Thymus (tissue), 11 donors: ENCODE measurements around the gene PODN. TPM values are rescaled to one million over a fixed set of nuclear protein-coding genes. Genes with fewer than 3 reads are reported as not detected.

Experiments used
- DNase-seq, 9 donors: peaks; one replicate each; pipeline ENCODE4 v3.0.0-alpha.2; 2013; ENCODE audit warnings: low spot score in 9 of 9, low read depth in 6 of 9, missing footprints in 1 of 9
- H3K27ac ChIP-seq, 2 donors: one replicate each; pipeline ENCODE4 v1.5.1; 2013; ENCODE audit warnings: control low read depth in 1 of 2, low read depth in 1 of 2, low read length in 1 of 2, mild to moderate bottlenecking in 1 of 2, moderate library complexity in 1 of 2
- H3K27me3 ChIP-seq, 2 donors: one replicate each; pipeline ENCODE4 v1.5.1; 2013; ENCODE audit warnings: low read length in 1 of 2; ENCODE audit not compliant: control insufficient read depth in 2 of 2, insufficient read depth in 1 of 2
- H3K36me3 ChIP-seq, 2 donors: one replicate each; pipeline ENCODE4 v1.5.1; 2013; ENCODE audit warnings: low read length in 1 of 2, mild to moderate bottlenecking in 1 of 2, moderate library complexity in 1 of 2; ENCODE audit not compliant: control insufficient read depth in 2 of 2, insufficient read depth in 2 of 2
- H3K4me1 ChIP-seq, 2 donors: one replicate each; pipeline ENCODE4 v1.5.1; 2013; ENCODE audit warnings: low read length in 2 of 2; ENCODE audit not compliant: control insufficient read depth in 2 of 2, insufficient read depth in 2 of 2
- H3K4me3 ChIP-seq, 2 donors: one replicate each; pipeline ENCODE4 v1.5.1; 2013; ENCODE audit warnings: low read length in 2 of 2, control low read depth in 1 of 2, mild to moderate bottlenecking in 1 of 2
- H3K9me3 ChIP-seq, 2 donors: one replicate each; pipeline ENCODE4 v1.5.1; 2013; ENCODE audit warnings: low read length in 1 of 2, mild to moderate bottlenecking in 1 of 2; ENCODE audit not compliant: control insufficient read depth in 2 of 2, insufficient read depth in 1 of 2
- WGBS: extraction: QIAGEN DNeasy Blood & Tissue Kit; methylation state at CpG from one replicate; pipeline ENCODE4 v1.1.7; 2013; 5-methylcytosine and 5-hydroxymethylcytosine counted together
- polyA plus RNA-seq: library from polyadenylated mRNA; stranded (reverse); fragments of 200-250 nt; gene quantifications from one replicate; pipeline ENCODE4 v1.2.3, GENCODE V29; 2013
- total RNA-seq: library from RNA; stranded (reverse); fragments of 120-200 nt; gene quantifications from one replicate; pipeline ENCODE4 v1.2.4, GENCODE V29; 2013
- donor health status: healthy.

PODN gene
- total and polyA plus RNA-seq, 2 donors = 1.4 to 4.8 TPM

DNA sequence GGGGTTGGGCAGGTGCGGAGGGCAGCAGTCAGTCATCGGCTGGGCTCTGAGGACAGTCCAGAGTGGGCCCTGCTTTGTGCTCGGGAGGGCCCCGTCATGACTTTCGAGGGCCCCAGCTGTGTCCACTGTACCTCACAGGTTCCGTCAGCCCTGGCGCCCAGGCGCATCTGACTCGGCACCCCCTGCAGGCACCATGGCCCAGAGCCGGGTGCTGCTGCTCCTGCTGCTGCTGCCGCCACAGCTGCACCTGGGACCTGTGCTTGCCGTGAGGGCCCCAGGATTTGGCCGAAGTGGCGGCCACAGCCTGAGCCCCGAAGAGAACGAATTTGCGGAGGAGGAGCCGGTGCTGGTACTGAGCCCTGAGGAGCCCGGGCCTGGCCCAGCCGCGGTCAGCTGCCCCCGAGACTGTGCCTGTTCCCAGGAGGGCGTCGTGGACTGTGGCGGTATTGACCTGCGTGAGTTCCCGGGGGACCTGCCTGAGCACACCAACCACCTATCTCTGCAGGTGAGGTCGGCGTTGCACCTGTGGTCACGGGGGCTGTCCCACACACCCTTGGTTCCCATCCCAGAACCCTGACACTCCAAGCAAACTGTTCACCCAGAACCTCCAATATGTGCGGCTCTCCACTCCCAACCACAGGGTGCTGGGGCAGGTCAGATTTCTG, 7.8 kb downstream of the PODN start:
- no peak for DNase-seq
- no peak overlapping the region for H3K27ac ChIP-seq
- H3K27me3 ChIP-seq = peaks cover 0 to under 1% of the 10 kb centered on the region in 2 donors
- no peaks in the 10 kb centered on the region for H3K4me1 ChIP-seq
- 96% methylated on average over 31 of the region's 31 CpGs for WGBS
- H3K36me3 ChIP-seq = no peaks in the 10 kb centered on the region
- no peaks in the 10 kb centered on the region for H3K9me3 ChIP-seq
- H3K4me3 ChIP-seq = no peak overlapping the region

DNA sequence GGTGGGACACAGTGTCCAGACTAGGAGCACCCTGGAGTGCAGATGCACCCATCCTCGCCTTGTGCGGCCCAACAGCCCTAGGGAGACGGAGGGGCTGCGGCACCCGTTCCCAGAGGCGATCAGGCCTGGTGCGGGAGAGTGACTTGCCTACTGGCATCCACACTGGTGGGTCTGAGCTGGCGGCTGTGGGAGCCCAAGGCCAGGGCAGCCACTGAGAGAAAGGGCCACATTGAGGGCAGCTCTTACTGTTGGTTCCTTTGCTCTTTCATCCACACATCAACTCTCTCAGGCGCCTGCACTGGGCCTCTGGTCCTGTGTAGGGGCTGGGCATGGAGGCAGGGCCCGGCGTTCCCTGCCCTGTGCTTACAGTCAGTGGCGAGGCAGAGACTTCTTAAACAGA, 8.6 kb downstream of the PODN start:
- Histone ChIP-seq H3K27me3 (no peaks in the 10 kb centered on the region), H3K9me3 (no peaks in the 10 kb centered on the region), H3K27ac (no peak overlapping the region), H3K4me1 (no peaks in the 10 kb centered on the region), H3K36me3 (no peaks in the 10 kb centered on the region), H3K4me3 (no peak overlapping the region)
- WGBS = 98% methylated on average over 12 of the region's 12 CpGs
- DNase-seq = no peak

DNA sequence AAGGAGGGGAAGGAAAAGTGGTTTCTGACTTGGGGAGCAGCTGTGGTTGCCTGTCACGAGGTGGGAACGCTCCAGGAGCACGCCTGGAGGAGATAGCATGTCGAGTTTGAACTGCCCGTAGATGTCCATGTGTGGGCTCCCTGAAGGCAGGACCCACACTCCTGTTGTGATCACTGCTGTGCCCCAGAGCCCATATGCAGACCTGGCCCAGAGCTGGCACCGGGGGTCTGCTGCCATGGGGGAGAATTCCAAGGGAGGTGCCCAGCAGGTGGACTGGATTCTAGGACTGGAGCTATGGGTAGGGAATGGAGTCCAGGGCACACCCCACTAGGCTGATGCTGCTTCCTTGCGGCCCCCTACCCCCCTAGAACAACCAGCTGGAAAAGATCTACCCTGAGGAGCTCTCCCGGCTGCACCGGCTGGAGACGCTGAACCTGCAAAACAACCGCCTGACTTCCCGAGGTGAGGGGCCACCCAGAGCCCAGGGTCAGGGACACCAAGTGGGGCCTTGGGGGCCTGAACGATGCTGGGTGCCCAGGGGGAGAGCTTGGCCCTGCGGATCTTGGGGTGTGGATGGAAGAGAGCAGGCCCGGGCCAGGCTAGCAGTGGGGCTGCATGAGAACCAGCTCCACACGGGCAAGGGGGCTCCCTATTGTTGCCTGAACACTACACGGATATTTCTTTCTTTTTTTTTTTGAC, 9.3 kb downstream of the PODN start:
- WGBS = 94% methylated on average over 17 of the region's 17 CpGs
- Histone ChIP-seq H3K36me3 (no peaks in the 10 kb centered on the region), H3K9me3 (no peaks in the 10 kb centered on the region), H3K4me3 (no peak overlapping the region), H3K27me3 (no peaks in the 10 kb centered on the region), H3K4me1 (no peaks in the 10 kb centered on the region), H3K27ac (no peak overlapping the region)
- no peak for DNase-seq

DNA sequence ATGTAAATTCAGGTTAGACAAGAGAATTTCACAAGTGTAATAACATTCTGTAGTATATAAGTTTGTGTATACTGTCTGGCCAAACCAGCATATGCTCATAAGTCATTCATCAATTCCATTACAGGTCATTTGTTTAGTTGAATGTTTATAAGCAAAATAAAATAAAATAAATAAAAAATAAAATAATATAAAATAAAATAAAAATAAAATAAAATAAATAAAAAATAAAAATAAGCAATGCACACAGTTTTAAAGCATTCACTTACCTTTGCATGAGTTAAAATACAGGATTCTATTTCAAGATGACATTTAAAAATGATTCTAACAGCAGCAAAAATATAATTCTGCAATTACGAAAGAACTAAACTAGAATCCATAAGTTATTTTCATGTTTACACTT, 9.9 kb downstream of the PODN start:
- Histone ChIP-seq H3K36me3 (no peaks in the 10 kb centered on the region), H3K4me3 (no peak overlapping the region), H3K4me1 (no peaks in the 10 kb centered on the region), H3K27ac (no peak overlapping the region), H3K27me3 (no peaks in the 10 kb centered on the region), H3K9me3 (no peaks in the 10 kb centered on the region)
- no peak for DNase-seq
- 99% methylated on average over 1 of the region's 1 CpG for WGBS

DNA sequence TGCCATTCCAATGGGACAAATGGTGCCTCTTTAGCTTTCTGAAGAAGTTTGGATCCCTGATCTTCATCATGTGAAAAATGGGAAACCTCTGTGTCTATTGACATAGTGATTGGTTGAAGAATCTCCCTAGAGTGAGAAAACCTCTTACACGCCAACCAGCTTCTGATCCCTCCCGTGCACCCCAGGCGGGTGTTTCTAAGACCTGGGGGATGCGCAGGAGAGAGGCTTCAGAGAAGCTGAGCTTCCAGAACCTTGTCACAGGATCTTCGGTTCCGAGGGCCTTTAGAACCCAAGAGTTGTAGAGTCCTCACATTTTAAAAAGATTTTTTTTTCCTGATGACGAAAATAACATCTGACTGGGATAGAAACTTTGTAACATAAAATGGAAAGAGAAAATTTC, 11.3 kb downstream of the PODN start:
- Histone ChIP-seq H3K27me3 (no peaks in the 10 kb centered on the region), H3K36me3 (no peaks in the 10 kb centered on the region), H3K27ac (no peak overlapping the region), H3K4me1 (no peaks in the 10 kb centered on the region), H3K9me3 (no peaks in the 10 kb centered on the region), H3K4me3 (no peak overlapping the region)
- DNase-seq = no peak
- WGBS = 96% methylated on average over 7 of the region's 7 CpGs

DNA sequence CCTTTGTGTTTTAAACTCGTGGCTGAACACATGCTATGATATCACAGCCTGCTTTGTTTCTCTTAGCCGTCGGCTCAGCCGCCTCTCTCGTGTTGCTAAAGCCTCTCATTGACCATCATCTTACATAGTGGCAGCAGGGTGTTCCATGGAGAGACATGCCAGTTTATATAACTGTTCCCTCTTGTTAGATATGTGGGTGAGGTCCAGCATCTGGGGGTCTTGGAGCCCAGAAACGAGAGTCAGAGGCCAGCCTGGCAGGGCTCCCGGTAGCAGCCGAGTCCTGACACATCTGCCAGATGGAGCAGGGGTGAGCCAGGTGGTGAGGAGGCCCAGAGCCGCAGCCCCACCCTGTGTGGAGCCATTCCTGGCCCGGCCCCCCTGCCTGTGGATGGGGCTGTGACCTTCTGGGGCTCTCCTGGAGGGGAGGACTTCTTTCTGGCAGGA, 11.9 kb downstream of the PODN start:
- Histone ChIP-seq H3K4me3 (no peak overlapping the region), H3K27me3 (no peaks in the 10 kb centered on the region), H3K9me3 (no peaks in the 10 kb centered on the region), H3K4me1 (no peaks in the 10 kb centered on the region), H3K27ac (no peak overlapping the region), H3K36me3 (no peaks in the 10 kb centered on the region)
- DNase-seq = no peak
- WGBS = 95% methylated on average over 10 of the region's 10 CpGs

DNA sequence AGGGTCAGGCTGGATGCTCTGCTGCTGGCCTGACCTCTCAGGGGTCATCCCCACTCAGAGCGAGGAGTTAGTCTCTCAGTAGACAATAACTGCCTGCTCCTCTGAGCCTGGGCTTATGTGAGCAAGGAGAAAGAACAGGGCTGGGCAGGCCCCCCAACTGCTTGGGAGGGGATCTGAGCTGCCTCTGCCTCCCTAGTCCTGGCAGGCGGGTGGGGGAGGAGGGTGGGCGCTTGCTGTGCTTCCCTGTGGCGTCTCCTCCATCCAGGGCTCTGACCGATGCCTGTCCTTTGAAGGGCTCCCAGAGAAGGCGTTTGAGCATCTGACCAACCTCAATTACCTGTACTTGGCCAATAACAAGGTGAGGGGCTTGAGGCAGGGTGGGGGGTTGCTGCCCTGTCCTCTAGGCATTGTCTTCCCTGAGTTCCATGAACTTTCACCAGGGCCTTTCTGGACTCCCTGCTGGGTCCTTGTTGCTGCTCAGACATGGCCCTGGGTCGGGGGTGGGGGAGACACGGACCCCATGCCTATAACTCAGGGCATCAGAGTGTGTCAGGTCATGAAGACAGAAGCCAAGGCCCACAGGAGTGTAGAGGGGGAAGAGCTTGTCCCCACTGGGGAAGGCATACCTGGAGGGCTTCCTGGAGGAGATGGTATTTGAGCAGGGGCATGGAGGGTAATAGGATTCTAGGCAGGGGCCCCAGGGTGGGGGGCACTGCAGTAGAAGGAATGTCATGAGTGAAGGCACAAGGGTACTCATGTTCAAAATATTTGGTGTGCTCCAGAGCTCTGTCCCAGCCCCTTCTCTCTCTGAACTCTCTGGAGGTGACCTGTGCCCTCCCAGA, 12.5 kb downstream of the PODN start:
- no peaks in the 10 kb centered on the region for H3K36me3 ChIP-seq
- no peak overlapping the region for H3K4me3 ChIP-seq
- H3K27me3 ChIP-seq = no peaks in the 10 kb centered on the region
- no peaks in the 10 kb centered on the region for H3K9me3 ChIP-seq
- no peak for DNase-seq
- WGBS = 96% methylated on average over 8 of the region's 8 CpGs
- no peaks in the 10 kb centered on the region for H3K4me1 ChIP-seq
- H3K27ac ChIP-seq = no peak overlapping the region

DNA sequence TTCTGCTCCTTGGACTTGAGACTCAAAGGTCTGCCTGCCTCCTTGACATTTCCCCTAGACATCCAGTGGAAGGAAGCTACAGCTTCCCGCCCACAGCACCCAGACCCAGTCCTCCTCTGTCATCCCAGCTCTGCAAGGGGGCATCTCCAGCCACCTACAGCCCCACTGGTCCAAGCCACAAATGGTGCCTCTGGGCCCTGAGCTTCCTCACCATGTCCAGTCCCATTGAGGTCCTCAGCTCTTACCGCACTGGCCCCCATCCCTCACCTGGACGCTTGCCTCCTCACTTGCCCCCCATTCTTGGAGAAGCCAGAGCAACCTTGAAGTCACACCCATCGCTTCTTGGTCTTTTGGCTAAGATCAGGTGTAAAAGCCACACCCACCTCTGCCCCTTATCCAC, 13.2 kb downstream of the PODN start:
- no peak overlapping the region for H3K4me3 ChIP-seq
- no peak overlapping the region for H3K27ac ChIP-seq
- WGBS = 98% methylated on average over 4 of the region's 4 CpGs
- H3K27me3 ChIP-seq = no peaks in the 10 kb centered on the region
- no peaks in the 10 kb centered on the region for H3K9me3 ChIP-seq
- no peak for DNase-seq
- H3K36me3 ChIP-seq = no peaks in the 10 kb centered on the region
- no peaks in the 10 kb centered on the region for H3K4me1 ChIP-seq

DNA sequence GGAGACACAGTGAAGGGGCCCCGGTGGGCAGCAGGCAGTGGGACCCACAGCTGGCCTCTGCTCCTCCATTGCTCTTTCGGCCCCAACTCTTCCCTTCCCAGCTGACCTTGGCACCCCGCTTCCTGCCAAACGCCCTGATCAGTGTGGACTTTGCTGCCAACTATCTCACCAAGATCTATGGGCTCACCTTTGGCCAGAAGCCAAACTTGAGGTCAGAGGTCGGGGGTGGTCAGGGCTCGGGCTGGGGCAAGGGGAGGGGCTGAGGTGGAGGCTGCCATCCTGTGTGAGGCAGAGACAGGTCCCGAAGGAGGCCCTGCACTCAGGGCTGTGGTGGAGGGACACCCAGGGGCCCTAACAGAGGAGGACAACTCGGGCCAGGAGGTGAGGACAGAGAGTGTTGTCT, 13.7 kb downstream of the PODN start:
- H3K27ac ChIP-seq = no peak overlapping the region
- 92% methylated on average over 8 of the region's 8 CpGs for WGBS
- DNase-seq = no peak
- no peaks in the 10 kb centered on the region for H3K9me3 ChIP-seq
- no peak overlapping the region for H3K4me3 ChIP-seq
- no peaks in the 10 kb centered on the region for H3K4me1 ChIP-seq
- H3K36me3 ChIP-seq = no peaks in the 10 kb centered on the region
- H3K27me3 ChIP-seq = no peaks in the 10 kb centered on the region
